HUES64 (cell line): ENCODE measurements around the gene ENO3.
A peak's percentile ranks its signal among the peaks of the same experiment; 100 is the strongest.

Experiments
- H3K27ac ChIP-seq: 2 replicates; pipeline ENCODE4 v1.7.0; 2013; ENCODE audit warnings: low read depth, low read length, inconsistent platforms
- H3K27me3 ChIP-seq: 2 replicates; pipeline ENCODE4 v1.6.1; 2013; ENCODE audit warnings: mild to moderate bottlenecking, low read length; ENCODE audit not compliant: insufficient read depth
- H3K36me3 ChIP-seq: 2 replicates; pipeline ENCODE4 v1.6.1; 2013; ENCODE audit warnings: mild to moderate bottlenecking, low read length; ENCODE audit not compliant: insufficient read depth
- H3K4me1 ChIP-seq: 2 replicates; pipeline ENCODE4 v1.6.1; 2013; ENCODE audit warnings: mild to moderate bottlenecking, low read length, moderate library complexity; ENCODE audit not compliant: insufficient read depth
- H3K4me3 ChIP-seq: 2 replicates; pipeline ENCODE4 v1.5.1; 2013; ENCODE audit warnings: mild to moderate bottlenecking, low read length, moderate library complexity
- H3K9ac ChIP-seq: 2 replicates; pipeline ENCODE4 v1.6.1; 2013; ENCODE audit warnings: mild to moderate bottlenecking, low read depth, low read length
- H3K9me3 ChIP-seq: 2 replicates; pipeline ENCODE4 v1.6.1; 2013; ENCODE audit warnings: low read depth, low read length; ENCODE audit not compliant: insufficient read depth
- WGBS: fragments of 150-250, 120-280 bp; methylation state at CpG from one replicate; pipeline ENCODE4 v1.1.7; 2013; ENCODE audit warnings: missing lambda C conversion rate; 5-methylcytosine and 5-hydroxymethylcytosine counted together

Gene ENO3

GRCh38 chr17:4967539-4968485, 16.9 kb downstream of the ENO3 start, which contains the start of gene SPAG7:
Gene SPAG7 (minus strand): TSS chr17:4967817. CDS start chr17:4967804, 13 bp downstream.
- Histone ChIP-seq H3K27me3 (no peaks in the 10 kb centered on the region), H3K9me3 (no peaks in the 10 kb centered on the region), H3K4me3 (peak within 1 kb of the TSS; percentile 73), H3K27ac (peak within 1 kb of the TSS; percentile 95), H3K4me1 (peaks cover 11% of the 10 kb centered on the region; the same call in 1 of the 2 replicates), H3K9ac (peak within 1 kb of the TSS; percentile 88), H3K36me3 (peaks cover 6% of the 10 kb centered on the region)
- WGBS: under 1% methylated on average over 66 of the region's 66 CpGs

DNA sequence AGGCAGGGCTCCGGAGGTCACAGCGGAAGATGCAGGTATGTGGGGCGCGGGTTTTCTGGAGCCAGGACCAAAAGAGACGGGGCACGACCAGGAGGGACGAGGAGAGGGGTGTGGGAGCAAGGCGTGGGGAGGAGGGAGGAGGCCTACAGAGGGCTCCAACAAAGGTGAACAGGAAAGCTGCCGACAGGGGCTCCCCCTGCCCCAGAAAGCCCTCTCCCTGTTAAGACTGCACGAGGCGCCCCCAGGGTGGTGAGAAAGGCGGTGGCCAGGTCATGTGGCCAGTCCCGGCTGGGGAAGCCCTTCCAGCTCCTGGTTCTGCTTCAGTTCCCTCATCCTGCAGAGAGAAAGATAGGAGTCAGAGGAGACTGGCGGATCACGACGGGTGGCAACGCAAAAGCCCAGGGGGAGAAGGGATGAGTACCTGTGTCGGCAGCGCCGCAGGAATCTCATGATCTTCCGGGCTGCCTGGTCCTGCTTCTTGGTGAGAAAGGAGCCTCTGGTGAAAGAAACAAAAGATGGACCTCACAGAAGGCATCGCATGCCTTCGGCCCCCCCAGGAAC, 17.6 kb downstream of the ENO3 start:
- peak overlapping the region; percentile 73 for H3K4me3 ChIP-seq
- H3K36me3 ChIP-seq: peaks cover 6% of the 10 kb centered on the region
- no peaks in the 10 kb centered on the region for H3K27me3 ChIP-seq
- peaks cover 11% of the 10 kb centered on the region; the same call in 1 of the 2 replicates for H3K4me1 ChIP-seq
- WGBS: 3% methylated on average over 23 of the region's 23 CpGs
- H3K27ac ChIP-seq: peak overlapping the region; percentile 95
- H3K9ac ChIP-seq: peak overlapping the region; percentile 88
- H3K9me3 ChIP-seq: no peaks in the 10 kb centered on the region

GRCh38 chr17:4969047-4969550, 18.2 kb downstream of the ENO3 start:
- Histone ChIP-seq H3K4me1 (peaks cover 11% of the 10 kb centered on the region; the same call in 1 of the 2 replicates), H3K9me3 (no peaks in the 10 kb centered on the region), H3K27ac (peak overlapping the region; percentile 95), H3K4me3 (peak overlapping the region; percentile 73), H3K27me3 (0 out of 2 replicates have a peak, but pooled peaks cover 1% of the 10 kb centered on the region), H3K36me3 (peaks cover 6% of the 10 kb centered on the region), H3K9ac (peak overlapping the region; percentile 88)
- WGBS: 15% methylated on average over 15 of the region's 15 CpGs

- WGBS: 77% methylated on average over 16 of the region's 16 CpGs
- Histone ChIP-seq H3K27me3 (peaks cover 7% of the 10 kb centered on the region), H3K27ac (no peak overlapping the region), H3K4me1 (peaks cover 11% of the 10 kb centered on the region; the same call in 1 of the 2 replicates), H3K36me3 (peaks cover 6% of the 10 kb centered on the region), H3K9me3 (no peaks in the 10 kb centered on the region), H3K9ac (peak overlapping the region; percentile 88; the same call in 1 of the 2 replicates), H3K4me3 (peak overlapping the region; percentile 73)
Observed at GRCh38 chr17:4969551-4970173, 18.7 kb downstream of the ENO3 start.

GRCh38 chr17:4970273-4970672, 19.4 kb downstream of the ENO3 start:
- Histone ChIP-seq H3K4me1 (peaks cover 11% of the 10 kb centered on the region; the same call in 1 of the 2 replicates), H3K9ac (no peak overlapping the region), H3K9me3 (no peaks in the 10 kb centered on the region), H3K27me3 (peaks cover 13% of the 10 kb centered on the region), H3K27ac (no peak overlapping the region), H3K4me3 (no peak overlapping the region), H3K36me3 (peaks cover 3% of the 10 kb centered on the region)
- 96% methylated on average over 8 of the region's 8 CpGs for WGBS

GRCh38 chr17:4971826-4972225, 20.9 kb downstream of the ENO3 start:
- Histone ChIP-seq H3K9ac (no peak overlapping the region), H3K9me3 (no peaks in the 10 kb centered on the region), H3K36me3 (no peaks in the 10 kb centered on the region; the same call in 1 of the 2 replicates), H3K4me1 (peaks cover 6% of the 10 kb centered on the region; the same call in 1 of the 2 replicates), H3K27me3 (peaks cover 19% of the 10 kb centered on the region), H3K4me3 (no peak overlapping the region), H3K27ac (no peak overlapping the region)
- WGBS: 89% methylated on average over 6 of the region's 6 CpGs

DNA sequence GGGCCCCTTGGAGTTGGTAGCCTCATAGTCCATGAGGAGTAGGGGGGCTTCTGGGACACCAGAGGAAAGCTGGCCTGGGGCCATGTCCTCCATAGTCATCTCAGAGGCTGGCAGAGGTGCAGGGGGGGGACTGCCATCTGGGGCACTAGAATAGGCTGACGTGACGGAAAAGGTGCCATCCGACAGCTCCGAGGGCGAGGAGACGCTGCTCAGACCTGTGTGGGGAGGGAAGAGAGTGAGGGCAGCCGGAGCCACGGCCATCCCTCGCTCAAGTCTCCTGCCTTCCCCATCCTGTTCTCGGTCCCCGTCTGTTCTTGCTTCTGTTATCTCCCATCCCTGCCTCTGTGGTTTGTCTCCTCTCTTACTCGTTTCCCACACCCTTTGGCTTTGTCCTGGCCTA, 21.4 kb downstream of the ENO3 start:
- Histone ChIP-seq H3K9me3 (no peaks in the 10 kb centered on the region), H3K4me3 (no peak overlapping the region), H3K36me3 (peaks cover under 1% of the 10 kb centered on the region; the same call in 1 of the 2 replicates), H3K4me1 (peaks cover 6% of the 10 kb centered on the region; the same call in 1 of the 2 replicates), H3K27me3 (peaks cover 24% of the 10 kb centered on the region), H3K9ac (no peak overlapping the region), H3K27ac (no peak overlapping the region)
- WGBS: 89% methylated on average over 12 of the region's 12 CpGs

DNA sequence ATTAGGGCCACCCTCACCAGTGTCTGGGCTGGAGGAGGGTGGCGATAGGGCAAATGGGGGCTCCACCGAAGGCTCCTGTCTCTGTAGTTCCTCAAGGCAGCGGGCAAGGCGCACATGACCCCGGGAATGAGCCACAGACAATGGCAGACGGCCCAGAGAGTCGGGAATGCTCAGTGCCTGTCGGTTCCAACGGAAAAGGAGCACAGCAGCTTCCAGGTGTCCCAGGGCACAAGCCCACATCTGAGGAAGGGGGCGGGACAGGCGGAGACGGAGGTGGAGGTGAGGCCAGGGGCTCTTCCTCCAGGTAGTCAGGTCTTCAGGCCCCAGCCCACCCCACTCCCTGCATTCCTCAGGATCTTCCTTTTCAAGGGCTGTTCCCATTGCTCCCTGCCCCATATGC, 21.8 kb downstream of the ENO3 start:
- Histone ChIP-seq H3K4me3 (no peak overlapping the region), H3K36me3 (peaks cover 5% of the 10 kb centered on the region; the same call in 1 of the 2 replicates), H3K4me1 (peaks cover 6% of the 10 kb centered on the region; the same call in 1 of the 2 replicates), H3K9ac (no peak overlapping the region), H3K27me3 (peaks cover 29% of the 10 kb centered on the region), H3K27ac (no peak overlapping the region), H3K9me3 (no peaks in the 10 kb centered on the region)
- 77% methylated on average over 12 of the region's 12 CpGs for WGBS

DNA sequence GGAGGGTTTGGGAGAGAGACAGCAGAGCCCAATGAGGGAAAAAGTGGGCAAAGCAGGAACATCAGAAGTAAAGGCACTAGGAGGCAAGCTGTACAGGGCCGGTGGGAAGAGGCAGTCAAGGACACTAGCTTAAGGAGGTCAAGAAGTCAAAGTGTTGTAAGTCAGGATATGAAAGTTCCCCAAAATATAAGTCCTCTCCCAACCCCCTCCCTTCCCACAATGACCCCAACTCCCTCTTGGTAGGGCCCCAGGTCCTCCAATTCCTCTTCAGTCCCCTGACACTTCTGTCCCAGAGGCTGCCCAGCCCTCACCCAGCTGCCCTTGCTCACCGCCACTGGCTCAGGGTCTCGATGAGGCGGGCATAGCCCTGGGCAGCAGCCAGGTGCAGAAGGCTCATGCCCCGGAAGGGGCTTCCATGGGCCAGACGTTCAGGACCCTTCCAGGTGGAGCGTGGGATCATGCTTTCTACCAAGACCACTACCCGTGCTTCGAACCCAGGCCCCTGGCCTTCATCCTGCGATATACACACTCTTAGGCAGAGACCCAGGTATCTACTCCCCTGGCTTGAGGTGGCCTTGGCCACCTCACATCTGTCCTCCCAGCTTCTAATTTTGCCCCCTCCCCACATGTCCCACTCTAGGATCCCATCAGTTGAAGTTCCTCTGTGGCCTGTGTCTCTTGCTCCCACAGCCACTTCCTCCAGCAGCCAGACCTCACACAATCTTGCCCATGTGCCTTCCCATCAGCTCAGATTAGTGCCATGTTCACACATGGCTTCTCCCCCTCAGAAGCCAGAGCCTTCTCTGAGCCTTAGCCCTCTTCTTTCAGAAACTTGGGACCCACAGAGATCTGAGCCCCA, 22.6 kb downstream of the ENO3 start:
- Histone ChIP-seq H3K4me1 (peaks cover 6% of the 10 kb centered on the region; the same call in 1 of the 2 replicates), H3K9me3 (no peaks in the 10 kb centered on the region), H3K4me3 (no peak overlapping the region), H3K27me3 (peaks cover 35% of the 10 kb centered on the region), H3K27ac (no peak overlapping the region), H3K36me3 (peaks cover 5% of the 10 kb centered on the region; the same call in 1 of the 2 replicates), H3K9ac (no peak overlapping the region)
- 94% methylated on average over 10 of the region's 10 CpGs for WGBS

DNA sequence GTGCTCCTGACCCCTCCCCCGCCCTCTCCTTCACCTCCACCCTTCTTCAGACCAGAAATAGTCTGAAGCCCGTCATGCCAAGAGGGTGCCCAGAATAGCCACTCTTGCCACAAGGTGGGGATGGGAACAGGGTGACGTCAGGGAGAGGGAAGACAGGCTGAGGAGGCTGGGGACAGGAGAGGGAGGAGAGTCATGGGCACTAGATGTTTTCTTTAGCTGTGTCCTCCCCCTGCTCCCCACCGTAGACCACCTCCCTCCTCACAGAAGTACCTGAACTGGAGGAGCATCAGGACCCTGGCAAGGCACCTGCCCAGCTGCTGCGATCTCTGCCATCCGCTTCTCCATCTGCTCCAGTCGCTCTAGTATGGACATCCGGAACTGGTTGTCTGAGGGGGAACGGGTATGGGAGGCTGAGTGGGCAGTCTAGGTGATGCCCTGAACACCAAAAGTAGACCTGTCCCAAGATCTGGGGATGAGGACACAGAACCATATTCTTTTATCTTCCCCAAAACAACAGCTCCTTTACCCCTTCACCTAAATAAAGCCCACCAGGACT, 23.3 kb downstream of the ENO3 start:
- 90% methylated on average over 9 of the region's 9 CpGs for WGBS
- peaks cover 6% of the 10 kb centered on the region; the same call in 1 of the 2 replicates for H3K4me1 ChIP-seq
- no peak overlapping the region for H3K4me3 ChIP-seq
- no peak overlapping the region for H3K9ac ChIP-seq
- H3K27ac ChIP-seq: no peak overlapping the region
- peaks cover 39% of the 10 kb centered on the region for H3K27me3 ChIP-seq
- H3K9me3 ChIP-seq: no peaks in the 10 kb centered on the region
- H3K36me3 ChIP-seq: peaks cover 5% of the 10 kb centered on the region; the same call in 1 of the 2 replicates
